ENCODE measurements around the gene RAB40C. TPM values are rescaled to one million over a fixed set of nuclear protein-coding genes. Genes with fewer than 3 reads are reported as not detected.

Gene RAB40C
- total and polyA plus RNA-seq, 9 of the 15 experiments (the other 6 are each of a cell fraction or from before 2014, with no cell fraction given), result 0.17 to 23.4 (median 8.7) TPM

DNA sequence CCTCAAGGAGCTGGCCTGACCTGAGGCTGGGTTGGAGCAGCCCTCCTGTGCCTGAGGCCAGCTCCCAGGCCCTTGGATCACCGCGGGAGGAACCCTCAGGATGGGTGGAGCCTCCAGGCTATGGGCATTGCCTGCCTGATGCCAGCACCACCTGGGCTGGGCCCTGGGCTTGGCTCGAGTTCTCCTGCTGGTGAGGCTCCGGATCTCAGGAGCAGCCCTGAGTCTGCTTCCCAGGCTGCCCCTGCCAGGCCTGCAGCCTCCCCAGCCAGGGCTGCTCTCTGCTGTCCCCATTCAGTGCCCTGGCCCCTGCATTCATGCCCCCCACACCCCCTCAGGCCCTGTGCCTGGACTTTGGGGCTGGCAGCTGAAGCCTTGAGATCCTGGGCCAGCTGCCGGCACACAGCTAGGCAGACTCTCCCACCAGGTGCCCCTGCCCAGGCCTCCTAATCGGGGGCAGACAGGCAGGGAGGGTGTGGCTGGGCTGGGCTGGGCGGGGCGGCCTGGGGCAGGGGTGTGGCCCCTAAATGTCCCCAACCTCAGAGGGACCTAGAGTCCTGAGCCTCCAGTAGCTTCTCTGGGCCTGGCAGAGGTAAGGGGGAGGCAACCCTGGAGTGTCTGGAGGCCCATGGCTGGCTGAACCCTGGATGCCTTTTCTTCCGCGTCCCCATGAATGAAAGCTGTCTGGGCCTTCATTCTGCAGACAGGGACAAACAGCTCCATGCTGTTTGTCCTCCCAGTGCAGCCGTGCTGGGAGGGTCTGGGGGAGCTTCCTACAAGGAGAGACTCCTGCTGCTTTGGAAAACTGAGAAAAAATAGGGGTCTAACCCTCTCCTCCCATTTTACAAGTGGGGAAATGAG lies 21.2 kb upstream of the RAB40C start:
- H4K20me1 ChIP-seq (replicated peaks; ENCODE audit: control insufficient read depth, insufficient read depth, low read length), result no peaks in the 10 kb centered on the region; the same call in 1 of the 2 replicates
- H3K9ac ChIP-seq (ENCODE audit: insufficient read depth in 1 of 2, low read depth in 2 of 2, low read length in 2 of 2), result peak overlapping the region; percentile 74 to 88
- no peaks in the 10 kb centered on the region for H3K9me3 ChIP-seq (replicated peaks; ENCODE audit: control insufficient read depth, insufficient read depth, low read depth, low read length)
- BruUV-seq (replicated peaks), result no TSS peak
- peaks cover 46% of the 10 kb centered on the region for H3K79me2 ChIP-seq (ENCODE audit: control insufficient read depth, insufficient read depth, low read length)
- intact Hi-C loops (cut with micrococcal nuclease) (loop anchor here (5.0 kb wide), 1 partner anchor 41 kb away; the partner anchor contains the start of gene CAPN15), in situ Hi-C loops (cut with MboI) (no loop called here)
- peak overlapping the region; percentile 81 for H3K27ac ChIP-seq (ENCODE audit: extremely low read depth, low read depth, low read length)
- 12% methylated on average over 8 of the region's 11 CpGs for WGBS (ENCODE audit: insufficient coverage, low coverage, missing lambda C conversion rate)
- DNase-seq (ENCODE audit: extremely low read depth in 1 of 4, low spot score in 3 of 4), result peak; percentile 74 to 81 (median 78)
- ATAC-seq, result peak; percentile 57
- H3K27me3 ChIP-seq (ENCODE audit: control insufficient read depth in 2 of 2, insufficient read depth in 2 of 2, low read length in 2 of 2), result no peaks in the 10 kb centered on the region
- no peaks in the 10 kb centered on the region for H3K36me3 ChIP-seq (ENCODE audit: control insufficient read depth, insufficient read depth, low read length)
- ChIA-PET CTCF (ENCODE audit: low intra/inter-chr PET ratio) (no interaction called here), POLR2A (interaction anchor here (0.6 to 1.3 kb wide), 2 partner anchors 20 to 1110 kb away, joined by 3 to 5 read pairs; no protein-coding TSS in a partner anchor)
- H3K4me3 ChIP-seq, result peak overlapping the region; percentile 99
- peak; percentile 60 for FAIRE-seq
- no peak overlapping the region for H2AFZ ChIP-seq (ENCODE audit: low read depth, low read length)
- H3K9me1 ChIP-seq (ENCODE audit: control insufficient read depth, insufficient read depth, low read length), result no peaks in the 10 kb centered on the region
- H3K4me1 ChIP-seq (replicated peaks in 1 of 2; ENCODE audit: control insufficient read depth in 2 of 2, insufficient read depth in 2 of 2, low read length in 2 of 2), result peaks cover 40 to 92% of the 10 kb centered on the region in 2 experiments
- peak overlapping the region; percentile 90 for H3K4me2 ChIP-seq (ENCODE audit: insufficient read depth, low read length)
- TF ChIP-seq, protein P1, sequence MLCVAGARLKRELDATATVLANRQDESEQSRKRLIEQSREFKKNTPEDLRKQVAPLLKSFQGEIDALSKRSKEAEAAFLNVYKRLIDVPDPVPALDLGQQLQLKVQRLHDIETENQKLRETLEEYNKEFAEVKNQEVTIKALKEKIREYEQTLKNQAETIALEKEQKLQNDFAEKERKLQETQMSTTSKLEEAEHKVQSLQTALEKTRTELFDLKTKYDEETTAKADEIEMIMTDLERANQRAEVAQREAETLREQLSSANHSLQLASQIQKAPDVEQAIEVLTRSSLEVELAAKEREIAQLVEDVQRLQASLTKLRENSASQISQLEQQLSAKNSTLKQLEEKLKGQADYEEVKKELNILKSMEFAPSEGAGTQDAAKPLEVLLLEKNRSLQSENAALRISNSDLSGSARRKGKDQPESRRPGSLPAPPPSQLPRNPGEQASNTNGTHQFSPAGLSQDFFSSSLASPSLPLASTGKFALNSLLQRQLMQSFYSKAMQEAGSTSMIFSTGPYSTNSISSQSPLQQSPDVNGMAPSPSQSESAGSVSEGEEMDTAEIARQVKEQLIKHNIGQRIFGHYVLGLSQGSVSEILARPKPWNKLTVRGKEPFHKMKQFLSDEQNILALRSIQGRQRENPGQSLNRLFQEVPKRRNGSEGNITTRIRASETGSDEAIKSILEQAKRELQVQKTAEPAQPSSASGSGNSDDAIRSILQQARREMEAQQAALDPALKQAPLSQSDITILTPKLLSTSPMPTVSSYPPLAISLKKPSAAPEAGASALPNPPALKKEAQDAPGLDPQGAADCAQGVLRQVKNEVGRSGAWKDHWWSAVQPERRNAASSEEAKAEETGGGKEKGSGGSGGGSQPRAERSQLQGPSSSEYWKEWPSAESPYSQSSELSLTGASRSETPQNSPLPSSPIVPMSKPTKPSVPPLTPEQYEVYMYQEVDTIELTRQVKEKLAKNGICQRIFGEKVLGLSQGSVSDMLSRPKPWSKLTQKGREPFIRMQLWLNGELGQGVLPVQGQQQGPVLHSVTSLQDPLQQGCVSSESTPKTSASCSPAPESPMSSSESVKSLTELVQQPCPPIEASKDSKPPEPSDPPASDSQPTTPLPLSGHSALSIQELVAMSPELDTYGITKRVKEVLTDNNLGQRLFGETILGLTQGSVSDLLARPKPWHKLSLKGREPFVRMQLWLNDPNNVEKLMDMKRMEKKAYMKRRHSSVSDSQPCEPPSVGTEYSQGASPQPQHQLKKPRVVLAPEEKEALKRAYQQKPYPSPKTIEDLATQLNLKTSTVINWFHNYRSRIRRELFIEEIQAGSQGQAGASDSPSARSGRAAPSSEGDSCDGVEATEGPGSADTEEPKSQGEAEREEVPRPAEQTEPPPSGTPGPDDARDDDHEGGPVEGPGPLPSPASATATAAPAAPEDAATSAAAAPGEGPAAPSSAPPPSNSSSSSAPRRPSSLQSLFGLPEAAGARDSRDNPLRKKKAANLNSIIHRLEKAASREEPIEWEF (CRISPR knock-in tag; IDR thresholded peaks at IDR 0.05), result no peak
- TF ChIP-seq, protein P2, sequence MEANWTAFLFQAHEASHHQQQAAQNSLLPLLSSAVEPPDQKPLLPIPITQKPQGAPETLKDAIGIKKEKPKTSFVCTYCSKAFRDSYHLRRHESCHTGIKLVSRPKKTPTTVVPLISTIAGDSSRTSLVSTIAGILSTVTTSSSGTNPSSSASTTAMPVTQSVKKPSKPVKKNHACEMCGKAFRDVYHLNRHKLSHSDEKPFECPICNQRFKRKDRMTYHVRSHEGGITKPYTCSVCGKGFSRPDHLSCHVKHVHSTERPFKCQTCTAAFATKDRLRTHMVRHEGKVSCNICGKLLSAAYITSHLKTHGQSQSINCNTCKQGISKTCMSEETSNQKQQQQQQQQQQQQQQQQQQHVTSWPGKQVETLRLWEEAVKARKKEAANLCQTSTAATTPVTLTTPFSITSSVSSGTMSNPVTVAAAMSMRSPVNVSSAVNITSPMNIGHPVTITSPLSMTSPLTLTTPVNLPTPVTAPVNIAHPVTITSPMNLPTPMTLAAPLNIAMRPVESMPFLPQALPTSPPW (CRISPR knock-in tag; IDR thresholded peaks at IDR 0.05), result peak; percentile 55; the same call in 1 of the 2 replicates
- TF ChIP-seq ELF2 (CRISPR knock-in tag; IDR thresholded peaks at IDR 0.05) (no peak), SETDB1 (IDR thresholded peaks at IDR 0.05; ENCODE audit: low read length) (no peak), ZFX (CRISPR knock-in tag; IDR thresholded peaks at IDR 0.05) (peak; percentile 29; the same call in 1 of the 2 replicates), ZNF311 (CRISPR knock-in tag; IDR thresholded peaks at IDR 0.05) (no peak), ZKSCAN1 (IDR thresholded peaks at IDR 0.05; ENCODE audit: low read depth, low read length) (0 out of 2 replicates have a peak, but pooled peaks have one; percentile 14)
- TF ChIP-seq, protein P3, sequence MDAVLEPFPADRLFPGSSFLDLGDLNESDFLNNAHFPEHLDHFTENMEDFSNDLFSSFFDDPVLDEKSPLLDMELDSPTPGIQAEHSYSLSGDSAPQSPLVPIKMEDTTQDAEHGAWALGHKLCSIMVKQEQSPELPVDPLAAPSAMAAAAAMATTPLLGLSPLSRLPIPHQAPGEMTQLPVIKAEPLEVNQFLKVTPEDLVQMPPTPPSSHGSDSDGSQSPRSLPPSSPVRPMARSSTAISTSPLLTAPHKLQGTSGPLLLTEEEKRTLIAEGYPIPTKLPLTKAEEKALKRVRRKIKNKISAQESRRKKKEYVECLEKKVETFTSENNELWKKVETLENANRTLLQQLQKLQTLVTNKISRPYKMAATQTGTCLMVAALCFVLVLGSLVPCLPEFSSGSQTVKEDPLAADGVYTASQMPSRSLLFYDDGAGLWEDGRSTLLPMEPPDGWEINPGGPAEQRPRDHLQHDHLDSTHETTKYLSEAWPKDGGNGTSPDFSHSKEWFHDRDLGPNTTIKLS (IDR thresholded peaks at IDR 0.05; ENCODE audit: borderline replicate concordance, low read depth), result no peak
- TF ChIP-seq, protein P4, sequence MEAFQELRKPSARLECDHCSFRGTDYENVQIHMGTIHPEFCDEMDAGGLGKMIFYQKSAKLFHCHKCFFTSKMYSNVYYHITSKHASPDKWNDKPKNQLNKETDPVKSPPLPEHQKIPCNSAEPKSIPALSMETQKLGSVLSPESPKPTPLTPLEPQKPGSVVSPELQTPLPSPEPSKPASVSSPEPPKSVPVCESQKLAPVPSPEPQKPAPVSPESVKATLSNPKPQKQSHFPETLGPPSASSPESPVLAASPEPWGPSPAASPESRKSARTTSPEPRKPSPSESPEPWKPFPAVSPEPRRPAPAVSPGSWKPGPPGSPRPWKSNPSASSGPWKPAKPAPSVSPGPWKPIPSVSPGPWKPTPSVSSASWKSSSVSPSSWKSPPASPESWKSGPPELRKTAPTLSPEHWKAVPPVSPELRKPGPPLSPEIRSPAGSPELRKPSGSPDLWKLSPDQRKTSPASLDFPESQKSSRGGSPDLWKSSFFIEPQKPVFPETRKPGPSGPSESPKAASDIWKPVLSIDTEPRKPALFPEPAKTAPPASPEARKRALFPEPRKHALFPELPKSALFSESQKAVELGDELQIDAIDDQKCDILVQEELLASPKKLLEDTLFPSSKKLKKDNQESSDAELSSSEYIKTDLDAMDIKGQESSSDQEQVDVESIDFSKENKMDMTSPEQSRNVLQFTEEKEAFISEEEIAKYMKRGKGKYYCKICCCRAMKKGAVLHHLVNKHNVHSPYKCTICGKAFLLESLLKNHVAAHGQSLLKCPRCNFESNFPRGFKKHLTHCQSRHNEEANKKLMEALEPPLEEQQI (IDR thresholded peaks at IDR 0.05), result no peak
